ENCODE measurements around the gene FSTL4. TPM values are rescaled to one million over a fixed set of nuclear protein-coding genes. Genes with fewer than 3 reads are reported as not detected.
A peak's percentile ranks its signal among the peaks of the same experiment; 100 is the strongest.

The FSTL4 gene
- total and polyA plus RNA-seq, 12 donors: 0.48 to 5.2 (median 2.3) TPM

- Histone ChIP-seq H3K27me3 (no peaks in the 10 kb centered on the region), H3K4me3 (no peak overlapping the region), H3K9me3 (replicated peaks in 1 of 3) (no peaks in the 10 kb centered on the region), H3K36me3 (replicated peaks in 1 of 2) (no peaks in the 10 kb centered on the region), H3K27ac (no peak overlapping the region), H3K4me1 (replicated peaks in 1 of 2) (no peaks in the 10 kb centered on the region)
- TF ChIP-seq CTCF (IDR thresholded peaks at IDR 0.05): no peak
- TF ChIP-seq POLR2A (IDR thresholded peaks at IDR 0.05): no peak
- DNase-seq: peak in 1 of 7 donors; percentile 25
- intact Hi-C loops (cut with DNase I): no loop called here
- WGBS, 4 donors: 80 to 95% (median 88%) methylated on average over 5 to 7 of the region's 7 CpGs
Observed at GRCh38 chr5:133368916-133369783, 243.2 kb downstream of the FSTL4 start.

- no peaks in the 10 kb centered on the region for H3K36me3 ChIP-seq (replicated peaks in 1 of 2)
- 25 to 87% (median 62%) methylated on average over 1 to 2 of the region's 2 CpGs; no CpG with 5 or more reads in 1 of the 4 donors for WGBS, 4 donors
- H3K4me3 ChIP-seq: no peak overlapping the region
- no peaks in the 10 kb centered on the region for H3K27me3 ChIP-seq
- no peaks in the 10 kb centered on the region for H3K4me1 ChIP-seq (replicated peaks in 1 of 2)
- TF ChIP-seq POLR2A (IDR thresholded peaks at IDR 0.05) (no peak), CTCF (IDR thresholded peaks at IDR 0.05) (no peak)
- DNase-seq: no peak
- no peaks in the 10 kb centered on the region for H3K9me3 ChIP-seq (replicated peaks in 1 of 3)
- intact Hi-C loops (cut with DNase I): no loop called here
- no peak overlapping the region for H3K27ac ChIP-seq
Observed at GRCh38 chr5:133367984-133368383, 244.4 kb downstream of the FSTL4 start.

- intact Hi-C loops (cut with DNase I): no loop called here
- no peaks in the 10 kb centered on the region for H3K9me3 ChIP-seq (replicated peaks in 1 of 3)
- WGBS, 4 donors: 72 to 86% (median 81%) methylated on average over 6 of the region's 6 CpGs
- H3K4me3 ChIP-seq: no peak overlapping the region
- H3K27ac ChIP-seq: no peak overlapping the region
- no peaks in the 10 kb centered on the region for H3K27me3 ChIP-seq
- TF ChIP-seq POLR2A (IDR thresholded peaks at IDR 0.05) (no peak), CTCF (IDR thresholded peaks at IDR 0.05) (no peak)
- DNase-seq: no peak
- no peaks in the 10 kb centered on the region for H3K4me1 ChIP-seq (replicated peaks in 1 of 2)
- no peaks in the 10 kb centered on the region for H3K36me3 ChIP-seq (replicated peaks in 1 of 2)
Observed at GRCh38 chr5:133367071-133367786, 245.1 kb downstream of the FSTL4 start.

GRCh38 chr5:133366438-133366837 lies 245.9 kb downstream of the FSTL4 start:
- H3K27me3 ChIP-seq: no peaks in the 10 kb centered on the region
- intact Hi-C loops (cut with DNase I): no loop called here
- H3K36me3 ChIP-seq (replicated peaks in 1 of 2): no peaks in the 10 kb centered on the region
- no peak for DNase-seq
- 89 to 97% (median 93%) methylated on average over 6 of the region's 6 CpGs for WGBS, 4 donors
- no peaks in the 10 kb centered on the region for H3K4me1 ChIP-seq (replicated peaks in 1 of 2)
- no peaks in the 10 kb centered on the region for H3K9me3 ChIP-seq (replicated peaks in 1 of 3)
- H3K27ac ChIP-seq: no peak overlapping the region
- no peak overlapping the region for H3K4me3 ChIP-seq
- no peak for TF ChIP-seq CTCF (IDR thresholded peaks at IDR 0.05)
- TF ChIP-seq POLR2A (IDR thresholded peaks at IDR 0.05): no peak
